ENCODE measurements around the gene HSD11B1.

- no peak for TF ChIP-seq CTCF (IDR thresholded peaks at IDR 0.05; ENCODE audit: low read depth, low read length, missing input control)
- TF ChIP-seq EGR1 (IDR thresholded peaks at IDR 0.05; ENCODE audit: low read depth in 2 of 2), result no peak
- TF ChIP-seq REST (IDR thresholded peaks at IDR 0.05), result no peak
Observed at GRCh38 chr1:209743145-209743482, 38.5 kb downstream of the HSD11B1 start.

All from liver (tissue), 3 donors.